ENCODE data around the gene LAG3. TPM values are rescaled to one million over a fixed set of nuclear protein-coding genes. Genes with fewer than 3 reads are reported as not detected.

Gene LAG3
- total RNA-seq, 1 donor from 2014 or later: 3.4 TPM

DNA sequence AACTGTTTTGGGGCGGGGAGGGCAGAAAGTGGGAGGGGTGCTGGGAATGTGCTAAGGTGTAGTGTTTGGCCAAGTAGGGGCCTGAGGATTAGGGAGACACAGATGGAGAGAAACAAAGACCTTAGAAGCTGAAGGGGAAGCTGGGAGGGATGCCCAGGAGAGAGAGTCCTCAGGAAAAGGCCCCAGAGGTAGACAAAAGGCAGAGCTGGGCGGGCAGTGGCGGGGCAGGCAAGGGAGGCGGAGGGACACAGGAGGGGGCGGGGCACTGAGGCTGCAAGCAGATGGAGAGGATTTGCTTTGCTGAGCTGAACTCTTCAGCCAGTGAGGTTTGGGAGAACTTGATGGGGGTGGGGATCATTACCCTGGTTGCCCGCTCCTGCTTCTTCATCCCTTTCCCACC is 3.3 kb upstream of the LAG3 start:
- intact Hi-C loops (cut with DNase I): no loop called here
- ATAC-seq (no peak), DNase-seq (ENCODE audit: low spot score) (peak; percentile 78)

DNA sequence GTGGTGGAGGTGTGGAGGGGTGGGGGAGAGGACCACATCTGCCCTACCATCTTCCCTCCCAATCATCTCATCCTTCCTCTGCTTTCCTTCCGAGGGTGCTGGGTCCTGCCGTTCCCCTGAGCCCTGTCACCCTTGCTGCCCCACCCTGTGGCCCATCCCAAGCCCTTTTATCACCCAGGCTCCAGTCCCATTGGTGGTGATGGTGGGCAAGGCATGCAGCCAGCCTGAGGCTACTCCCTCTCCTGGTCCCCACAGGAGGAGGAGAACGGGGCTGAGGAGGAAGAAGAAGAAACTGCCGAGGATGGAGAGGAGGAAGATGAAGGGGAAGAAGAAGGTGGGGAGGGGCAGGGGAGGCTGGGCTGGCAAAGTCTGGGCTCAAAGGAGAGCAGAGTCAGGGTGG is 2.7 kb upstream of the LAG3 start:
- ATAC-seq (no peak), DNase-seq (ENCODE audit: low spot score) (no peak)
- intact Hi-C loops (cut with DNase I): no loop called here

DNA sequence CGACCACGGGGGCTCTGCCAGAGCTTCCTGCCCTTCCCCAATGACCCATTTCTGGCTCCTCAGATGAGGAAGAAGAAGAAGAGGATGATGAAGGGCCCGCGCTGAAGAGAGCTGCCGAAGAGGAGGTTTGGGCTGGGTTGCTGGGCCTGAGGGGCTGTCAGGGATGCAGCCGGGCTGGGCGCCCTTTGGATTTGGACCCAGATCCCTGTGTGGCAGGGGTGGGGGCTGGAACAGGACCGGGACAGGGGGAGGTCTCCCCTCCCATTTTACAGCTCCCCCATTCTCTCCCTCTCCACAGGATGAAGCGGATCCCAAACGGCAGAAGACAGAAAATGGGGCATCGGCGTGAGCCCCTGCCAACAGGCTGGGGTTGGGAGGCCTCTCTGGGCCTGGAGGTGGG is 2.2 kb upstream of the LAG3 start:
- intact Hi-C loops (cut with DNase I): no loop called here
- no peak for ATAC-seq

DNA sequence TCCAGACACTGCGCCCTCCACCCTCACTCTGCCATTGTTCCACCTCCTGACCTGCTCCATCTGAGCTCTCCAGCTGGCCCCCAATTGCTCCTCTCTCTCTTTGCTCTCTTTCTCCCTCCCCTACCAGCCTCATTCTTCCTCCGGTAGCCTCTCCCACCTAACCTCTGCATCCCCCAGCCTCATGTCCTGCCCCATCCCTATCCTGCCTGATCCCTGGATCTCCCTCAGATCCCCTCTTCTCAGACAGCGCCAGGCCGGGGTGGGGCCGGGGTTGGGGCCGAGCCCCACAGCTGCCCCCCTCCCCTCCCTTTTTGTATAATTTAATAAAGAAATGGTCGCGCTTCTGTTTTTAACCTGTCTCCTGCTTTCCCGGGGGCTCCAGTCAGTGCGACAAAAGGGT is 1.7 kb upstream of the LAG3 start:
- DNase-seq (ENCODE audit: low spot score) (no peak), ATAC-seq (no peak)
- intact Hi-C loops (cut with DNase I): no loop called here

More for the DNA sequence above, 2.2 kb upstream of the LAG3 start:
- DNase-seq (ENCODE audit: low spot score): no peak

DNA sequence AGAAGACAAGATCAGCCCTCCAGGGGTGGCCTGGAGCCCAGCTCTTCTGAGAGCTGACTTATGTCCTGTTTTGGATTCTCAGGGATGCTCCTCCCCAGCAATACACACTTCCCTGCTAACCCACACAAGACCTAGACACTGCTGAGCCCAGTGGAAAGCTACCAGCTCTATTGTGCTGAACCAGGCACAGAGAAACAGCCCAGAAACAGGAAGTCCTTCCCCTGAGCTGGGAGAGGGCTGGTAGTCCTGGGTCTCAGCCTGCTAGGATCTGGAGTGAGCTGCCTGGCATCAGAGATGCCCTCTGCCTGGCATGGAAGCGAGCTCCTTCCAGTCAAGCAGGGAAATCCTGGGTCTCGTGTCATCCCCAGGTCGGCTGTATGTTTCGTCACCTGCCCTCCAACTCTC is 1.2 kb upstream of the LAG3 start:
- ATAC-seq (no peak), DNase-seq (ENCODE audit: low spot score) (no peak)
- intact Hi-C loops (cut with DNase I): no loop called here

DNA sequence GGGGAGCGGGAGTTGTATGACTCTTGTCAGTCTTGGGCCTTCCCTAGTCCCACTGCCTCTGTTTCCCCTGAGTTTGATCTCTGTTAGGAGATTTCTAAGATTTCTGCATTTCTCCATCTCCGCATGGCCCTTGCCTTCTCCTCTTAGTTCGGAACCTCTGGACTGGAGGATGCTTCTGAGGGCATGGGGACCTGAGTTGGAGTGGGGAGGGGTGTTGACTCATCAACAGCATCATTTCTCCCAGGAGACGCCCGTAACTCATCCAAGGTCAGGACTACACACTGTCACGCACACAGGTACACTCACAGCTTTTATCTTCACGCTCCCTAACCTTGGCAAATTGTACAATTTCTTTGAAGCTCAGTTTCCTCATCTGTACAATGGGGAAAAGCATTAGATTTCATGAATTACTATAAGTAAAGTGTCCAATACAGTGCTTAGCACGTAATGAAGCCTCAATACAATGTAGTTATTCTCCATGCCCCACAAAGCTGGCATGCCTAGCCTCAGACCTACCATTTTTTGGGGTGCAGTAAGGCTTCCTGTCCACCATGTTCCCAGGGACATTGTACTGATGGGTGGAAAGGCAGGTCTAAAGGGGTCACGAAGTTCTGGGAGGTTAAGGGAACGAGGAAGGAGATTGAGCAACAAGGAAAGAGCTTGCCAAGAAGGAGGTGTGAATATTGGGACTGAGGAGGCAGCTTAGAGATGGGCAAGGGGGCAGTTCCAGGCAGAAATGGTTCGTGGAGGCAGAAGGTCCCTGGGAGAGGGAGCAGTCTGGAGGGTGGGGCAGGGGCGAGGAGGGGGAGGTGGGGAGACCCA is 600 bp upstream of the LAG3 start:
- peak; percentile 61 for ATAC-seq
- intact Hi-C loops (cut with DNase I): no loop called here
- DNase-seq (ENCODE audit: low spot score): no peak

DNA sequence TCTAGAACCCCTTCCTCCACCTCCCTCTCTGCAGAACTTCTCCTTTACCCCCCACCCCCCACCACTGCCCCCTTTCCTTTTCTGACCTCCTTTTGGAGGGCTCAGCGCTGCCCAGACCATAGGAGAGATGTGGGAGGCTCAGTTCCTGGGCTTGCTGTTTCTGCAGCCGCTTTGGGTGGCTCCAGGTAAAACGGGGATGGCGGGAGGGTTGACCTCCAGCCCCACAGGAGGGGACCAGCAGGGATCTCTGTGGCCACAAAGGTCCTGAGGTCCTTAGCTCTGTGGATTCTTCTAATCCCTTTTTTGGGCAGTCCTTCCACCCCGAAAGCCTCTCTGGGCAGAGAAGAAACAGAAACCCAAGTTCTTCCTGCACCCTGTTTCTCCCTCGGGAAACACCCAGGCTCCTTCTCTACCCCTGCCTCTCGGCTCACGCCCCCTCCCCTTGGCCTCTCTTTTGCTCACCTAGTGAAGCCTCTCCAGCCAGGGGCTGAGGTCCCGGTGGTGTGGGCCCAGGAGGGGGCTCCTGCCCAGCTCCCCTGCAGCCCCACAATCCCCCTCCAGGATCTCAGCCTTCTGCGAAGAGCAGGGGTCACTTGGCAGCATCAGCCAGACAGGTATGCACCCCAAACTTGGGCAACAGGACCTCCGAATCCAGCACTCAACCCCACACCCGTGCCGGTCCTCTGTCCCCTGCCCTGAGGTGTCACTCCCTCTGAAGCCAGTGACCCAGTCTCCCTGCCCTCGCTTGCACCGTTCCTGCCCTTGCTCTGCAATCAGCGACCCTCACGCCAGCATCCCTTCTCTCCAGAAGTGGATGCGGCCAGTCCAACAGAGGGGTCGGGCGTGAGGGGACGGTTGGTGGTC is 638 bp downstream of the LAG3 start:
- DNase-seq (ENCODE audit: low spot score) (no peak), ATAC-seq (no peak)
- intact Hi-C loops (cut with DNase I): no loop called here

DNA sequence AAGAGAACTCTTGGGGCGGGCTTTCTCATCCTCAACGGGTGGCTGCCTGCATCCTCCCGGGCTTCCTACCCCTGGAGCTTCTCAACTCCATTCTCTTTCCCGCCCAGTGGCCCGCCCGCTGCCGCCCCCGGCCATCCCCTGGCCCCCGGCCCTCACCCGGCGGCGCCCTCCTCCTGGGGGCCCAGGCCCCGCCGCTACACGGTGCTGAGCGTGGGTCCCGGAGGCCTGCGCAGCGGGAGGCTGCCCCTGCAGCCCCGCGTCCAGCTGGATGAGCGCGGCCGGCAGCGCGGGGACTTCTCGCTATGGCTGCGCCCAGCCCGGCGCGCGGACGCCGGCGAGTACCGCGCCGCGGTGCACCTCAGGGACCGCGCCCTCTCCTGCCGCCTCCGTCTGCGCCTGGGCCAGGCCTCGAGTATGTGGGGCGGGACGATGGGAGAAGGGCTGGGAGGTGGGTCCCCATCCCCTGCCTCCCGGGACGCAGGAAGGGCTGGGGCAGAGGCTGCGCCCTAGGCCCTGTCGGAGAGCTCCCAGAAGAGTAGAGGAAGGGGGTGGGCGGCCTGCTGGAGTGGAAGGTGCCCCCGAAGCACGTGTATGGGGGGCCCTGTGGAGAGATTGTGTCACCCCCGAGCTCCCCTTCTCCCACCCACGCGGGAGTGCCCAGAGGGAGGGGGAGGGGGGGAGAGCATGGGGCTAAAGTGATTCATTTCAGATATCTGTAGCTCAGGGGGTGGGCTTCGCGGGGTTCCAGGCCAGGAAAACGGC is 1.5 kb downstream of the LAG3 start:
- DNase-seq (ENCODE audit: low spot score) (no peak), ATAC-seq (no peak)
- intact Hi-C loops (cut with DNase I): no loop called here

DNA sequence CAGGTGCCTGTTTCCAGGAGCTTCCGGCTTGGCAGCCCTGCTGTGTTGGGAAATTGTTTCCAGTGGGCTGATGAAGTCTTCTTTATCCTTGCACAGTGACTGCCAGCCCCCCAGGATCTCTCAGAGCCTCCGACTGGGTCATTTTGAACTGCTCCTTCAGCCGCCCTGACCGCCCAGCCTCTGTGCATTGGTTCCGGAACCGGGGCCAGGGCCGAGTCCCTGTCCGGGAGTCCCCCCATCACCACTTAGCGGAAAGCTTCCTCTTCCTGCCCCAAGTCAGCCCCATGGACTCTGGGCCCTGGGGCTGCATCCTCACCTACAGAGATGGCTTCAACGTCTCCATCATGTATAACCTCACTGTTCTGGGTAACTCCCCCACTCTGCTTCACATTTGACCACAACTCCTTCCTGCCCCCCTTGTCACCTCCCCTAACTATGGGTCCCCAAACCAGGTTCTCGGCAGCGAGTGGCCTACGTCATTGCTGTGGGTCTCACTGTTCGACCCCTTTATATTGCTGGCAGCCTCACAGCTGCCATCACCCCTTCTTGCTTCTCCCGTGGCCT is 2.3 kb downstream of the LAG3 start:
- no peak for DNase-seq (ENCODE audit: low spot score)
- ATAC-seq: no peak
- intact Hi-C loops (cut with DNase I): no loop called here

DNA sequence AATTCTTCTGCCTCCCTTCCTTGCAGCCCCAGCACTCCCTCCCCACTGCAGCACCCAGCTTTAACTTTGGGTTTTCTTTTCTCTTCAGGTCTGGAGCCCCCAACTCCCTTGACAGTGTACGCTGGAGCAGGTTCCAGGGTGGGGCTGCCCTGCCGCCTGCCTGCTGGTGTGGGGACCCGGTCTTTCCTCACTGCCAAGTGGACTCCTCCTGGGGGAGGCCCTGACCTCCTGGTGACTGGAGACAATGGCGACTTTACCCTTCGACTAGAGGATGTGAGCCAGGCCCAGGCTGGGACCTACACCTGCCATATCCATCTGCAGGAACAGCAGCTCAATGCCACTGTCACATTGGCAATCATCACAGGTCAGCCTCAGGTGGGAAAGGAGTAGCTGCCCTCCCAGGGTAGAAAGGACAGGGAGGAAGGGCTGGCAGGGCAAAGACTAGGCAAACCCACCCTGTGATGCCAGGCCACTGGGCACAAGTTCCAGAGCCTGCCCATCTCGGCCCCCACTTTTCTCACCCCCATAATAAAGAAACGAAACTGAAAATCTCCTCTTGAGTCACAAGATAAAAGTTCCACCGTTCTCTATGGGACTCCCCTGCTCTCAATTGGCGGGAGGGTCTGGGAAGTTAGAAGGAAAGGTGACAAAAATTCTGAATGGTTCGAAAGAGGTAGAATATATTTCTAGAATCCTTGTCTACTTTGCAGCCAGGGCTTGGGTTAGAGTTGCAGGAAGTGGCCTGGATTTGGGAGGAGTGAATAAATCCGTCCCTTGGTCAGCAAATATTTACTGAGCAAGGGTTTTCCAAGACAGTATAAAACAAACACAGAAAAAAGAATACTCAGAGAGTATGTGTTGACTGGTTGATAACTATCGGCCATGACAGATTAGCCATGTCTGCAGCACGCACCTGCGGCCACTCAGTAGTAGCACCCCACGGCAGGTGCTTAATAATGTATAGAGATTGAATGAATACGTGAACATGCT is 3.2 kb downstream of the LAG3 start:
- ATAC-seq (no peak), DNase-seq (ENCODE audit: low spot score) (no peak)
- intact Hi-C loops (cut with DNase I): no loop called here

DNA sequence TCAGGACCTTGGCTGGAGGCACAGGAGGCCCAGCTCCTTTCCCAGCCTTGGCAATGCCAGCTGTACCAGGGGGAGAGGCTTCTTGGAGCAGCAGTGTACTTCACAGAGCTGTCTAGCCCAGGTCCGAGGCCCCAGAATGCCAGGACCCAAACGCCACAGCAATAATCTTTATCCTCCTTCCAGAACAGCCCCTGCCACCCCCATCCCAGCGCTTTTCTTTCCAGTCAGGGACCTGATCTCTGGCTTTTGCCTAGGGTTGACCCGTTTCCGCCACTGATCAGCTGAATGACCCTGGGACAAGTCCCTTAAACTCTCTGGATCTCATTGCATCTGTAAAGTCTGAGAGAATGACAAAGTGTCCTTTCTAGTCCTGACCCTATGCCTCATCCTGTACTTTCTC is 5.1 kb downstream of the LAG3 start:
- DNase-seq (ENCODE audit: low spot score): no peak
- no peak for ATAC-seq
- intact Hi-C loops (cut with DNase I): no loop called here

DNA sequence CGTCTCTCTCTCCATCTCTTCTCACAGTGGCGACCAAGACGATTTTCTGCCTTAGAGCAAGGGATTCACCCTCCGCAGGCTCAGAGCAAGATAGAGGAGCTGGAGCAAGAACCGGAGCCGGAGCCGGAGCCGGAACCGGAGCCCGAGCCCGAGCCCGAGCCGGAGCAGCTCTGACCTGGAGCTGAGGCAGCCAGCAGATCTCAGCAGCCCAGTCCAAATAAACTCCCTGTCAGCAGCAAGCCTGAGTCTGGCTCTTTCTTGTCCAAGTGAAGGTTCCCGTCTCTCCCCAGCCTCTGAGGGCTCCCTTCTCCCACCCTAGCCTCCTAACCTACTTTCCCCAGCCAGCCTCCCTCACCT is 5.9 kb downstream of the LAG3 start:
- no peak for DNase-seq (ENCODE audit: low spot score)
- peak; percentile 77 for ATAC-seq
- intact Hi-C loops (cut with DNase I): no loop called here

DNA sequence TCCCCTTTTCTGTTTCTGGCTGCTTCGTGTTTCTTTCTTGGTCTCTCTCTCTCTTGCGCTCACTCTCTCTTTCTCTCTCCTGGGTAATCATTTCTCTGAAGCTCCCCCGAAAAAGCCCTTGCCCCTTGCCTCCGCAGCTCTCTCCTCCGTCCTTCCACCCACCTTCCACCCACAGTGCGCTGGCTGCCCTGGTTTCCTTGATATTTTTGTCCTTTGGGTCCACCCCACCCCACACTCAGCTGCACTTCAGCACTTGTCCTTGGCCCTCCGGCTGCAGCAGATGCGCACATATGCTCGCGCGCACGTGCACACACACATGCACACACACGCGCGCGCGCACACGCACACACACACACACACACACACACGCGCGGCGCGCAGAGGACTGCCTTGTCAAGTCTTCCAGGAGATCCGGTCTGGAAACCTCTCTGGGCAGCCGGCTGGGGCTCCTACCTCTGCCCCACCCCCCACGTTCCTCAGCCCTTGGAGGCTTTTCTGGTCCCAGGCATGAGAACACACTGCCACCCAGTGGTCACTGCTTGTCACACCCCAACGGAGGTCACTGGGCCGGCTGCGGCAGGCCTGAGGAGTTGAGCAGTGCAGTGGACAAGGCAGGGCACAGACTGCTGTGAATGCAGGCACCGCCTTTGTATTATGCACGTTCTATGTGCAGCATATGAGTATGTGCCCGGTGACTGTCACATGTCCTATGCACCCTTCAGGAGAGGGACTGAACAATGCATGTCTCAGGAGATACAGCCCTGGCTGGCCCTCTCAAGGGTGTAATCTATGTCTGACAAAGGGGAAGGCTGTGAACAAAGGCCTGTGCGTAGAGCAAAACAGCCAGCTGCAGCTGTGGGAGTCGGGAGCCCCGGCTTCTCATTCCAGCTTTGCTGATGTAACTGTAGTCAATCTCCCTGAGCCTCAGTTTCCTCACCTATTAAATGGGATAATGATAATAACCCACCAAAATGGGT is 6.5 kb downstream of the LAG3 start:
- ATAC-seq (peak; percentile 97), DNase-seq (ENCODE audit: low spot score) (peak; percentile 97)
- intact Hi-C loops (cut with DNase I): no loop called here

DNA sequence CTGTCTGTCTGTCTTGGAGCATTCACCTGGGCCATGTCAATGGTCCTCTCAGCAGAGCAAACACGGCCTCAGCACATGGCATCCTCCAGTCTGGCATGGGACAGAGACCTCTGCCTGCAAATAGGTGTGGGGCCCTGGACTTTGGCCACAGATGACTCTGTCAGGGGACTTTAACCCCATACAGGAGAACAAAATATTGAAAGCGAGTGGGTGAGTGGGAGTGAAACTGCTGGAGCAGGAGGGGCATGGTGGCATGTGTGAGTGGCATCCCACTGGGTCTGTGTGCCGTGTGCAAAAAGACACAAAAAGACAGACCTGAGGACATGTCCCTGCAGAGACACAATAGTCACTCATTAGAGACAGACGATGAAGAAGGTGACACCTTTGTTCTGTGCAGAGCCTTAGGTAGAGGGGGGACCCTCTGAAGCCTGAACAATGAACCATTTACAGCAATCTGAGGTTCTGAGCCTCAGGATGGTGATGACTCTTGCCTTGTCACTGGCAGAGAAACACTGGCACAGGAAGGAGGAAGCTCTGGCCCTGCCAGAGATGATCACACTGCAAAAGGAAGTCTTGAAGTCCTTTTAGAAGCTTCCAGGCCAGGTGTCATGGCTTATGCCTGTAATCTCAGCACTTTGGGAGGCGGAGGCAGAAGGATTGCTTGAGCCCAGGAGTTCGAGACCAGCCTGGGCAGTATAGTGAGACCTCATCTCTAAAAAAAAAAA is 7.5 kb downstream of the LAG3 start:
- ATAC-seq (no peak), DNase-seq (ENCODE audit: low spot score) (no peak)
- intact Hi-C loops (cut with DNase I): no loop called here

DNA sequence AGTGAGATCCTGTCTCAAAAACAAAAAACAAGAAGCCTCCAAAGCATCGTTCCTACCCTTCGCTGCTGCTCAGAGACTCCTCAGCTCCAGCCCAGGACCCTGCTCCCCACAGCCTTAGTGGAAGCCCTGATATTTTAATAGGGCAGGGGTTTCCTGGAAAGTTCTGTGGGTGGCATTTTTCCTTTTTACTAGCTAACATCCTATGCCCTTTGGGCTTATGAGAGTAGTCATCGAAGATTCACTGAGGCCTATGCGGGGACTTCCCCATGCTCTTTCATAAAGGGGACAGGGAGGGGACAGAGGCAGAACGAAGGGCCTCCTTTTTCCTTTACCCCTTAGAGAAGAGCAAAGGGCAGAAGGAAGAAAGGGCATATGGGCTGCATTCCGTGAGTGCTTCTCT is 8.3 kb downstream of the LAG3 start:
- intact Hi-C loops (cut with DNase I): no loop called here
- ATAC-seq (no peak), DNase-seq (ENCODE audit: low spot score) (no peak)

DNA sequence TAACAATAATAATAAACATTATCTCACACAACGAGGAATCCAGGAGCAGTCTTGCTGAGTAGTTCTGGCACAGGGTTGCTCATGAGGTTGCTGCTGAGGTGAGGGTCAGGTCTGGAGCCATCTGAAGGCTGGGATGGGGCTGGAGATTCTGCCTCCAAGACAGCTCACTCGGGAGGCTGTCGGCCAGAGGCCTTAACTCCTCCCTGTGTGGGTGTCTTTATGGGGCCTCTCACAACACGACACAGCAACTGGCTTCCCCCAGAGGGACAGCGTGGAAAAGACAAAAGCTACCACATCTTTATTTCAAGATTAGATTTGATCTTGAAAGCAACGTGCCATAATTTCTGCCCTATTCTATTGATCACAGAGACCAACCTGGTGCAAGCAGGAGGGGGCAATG is 9.8 kb downstream of the LAG3 start:
- DNase-seq (ENCODE audit: low spot score): no peak
- intact Hi-C loops (cut with DNase I): no loop called here
- ATAC-seq: no peak

Data from sciatic nerve (tissue), 2 donors.